ENCODE data around the gene PITX2.

DNA sequence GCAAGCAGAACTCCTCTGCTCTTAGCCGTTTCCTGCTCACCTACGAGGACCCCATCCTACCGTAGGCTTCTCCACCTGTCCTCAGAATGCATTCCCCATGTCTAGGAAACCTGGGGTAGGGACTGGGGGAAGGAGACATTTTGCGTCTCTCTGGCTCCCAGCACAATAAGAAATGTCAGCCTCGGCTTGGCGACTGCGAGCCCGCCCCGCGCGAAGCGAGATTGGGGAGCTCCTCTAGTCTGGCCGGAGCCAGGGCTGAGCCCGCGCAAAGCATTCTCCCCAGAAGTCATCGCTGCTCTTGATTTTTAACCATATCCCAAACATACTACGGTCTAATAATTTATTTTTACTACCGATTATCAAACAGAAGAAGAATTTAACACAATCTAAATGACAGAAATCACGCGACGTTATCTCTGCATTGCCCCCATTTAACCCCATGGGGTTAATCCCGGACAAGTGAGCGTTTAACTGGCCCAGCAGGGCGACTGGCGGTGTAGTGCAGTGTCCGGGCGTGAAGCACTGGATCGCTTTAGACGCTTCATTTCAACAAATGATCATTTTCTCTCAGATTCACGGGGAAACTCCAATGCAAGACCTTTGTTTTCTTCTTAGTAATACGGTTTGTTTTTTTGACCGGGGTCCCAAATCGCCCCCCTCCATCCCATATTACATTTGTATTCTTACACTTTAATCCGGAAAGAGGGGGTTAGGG, 8.0 kb upstream of the PITX2 start:
- TF ChIP-seq, protein P1, sequence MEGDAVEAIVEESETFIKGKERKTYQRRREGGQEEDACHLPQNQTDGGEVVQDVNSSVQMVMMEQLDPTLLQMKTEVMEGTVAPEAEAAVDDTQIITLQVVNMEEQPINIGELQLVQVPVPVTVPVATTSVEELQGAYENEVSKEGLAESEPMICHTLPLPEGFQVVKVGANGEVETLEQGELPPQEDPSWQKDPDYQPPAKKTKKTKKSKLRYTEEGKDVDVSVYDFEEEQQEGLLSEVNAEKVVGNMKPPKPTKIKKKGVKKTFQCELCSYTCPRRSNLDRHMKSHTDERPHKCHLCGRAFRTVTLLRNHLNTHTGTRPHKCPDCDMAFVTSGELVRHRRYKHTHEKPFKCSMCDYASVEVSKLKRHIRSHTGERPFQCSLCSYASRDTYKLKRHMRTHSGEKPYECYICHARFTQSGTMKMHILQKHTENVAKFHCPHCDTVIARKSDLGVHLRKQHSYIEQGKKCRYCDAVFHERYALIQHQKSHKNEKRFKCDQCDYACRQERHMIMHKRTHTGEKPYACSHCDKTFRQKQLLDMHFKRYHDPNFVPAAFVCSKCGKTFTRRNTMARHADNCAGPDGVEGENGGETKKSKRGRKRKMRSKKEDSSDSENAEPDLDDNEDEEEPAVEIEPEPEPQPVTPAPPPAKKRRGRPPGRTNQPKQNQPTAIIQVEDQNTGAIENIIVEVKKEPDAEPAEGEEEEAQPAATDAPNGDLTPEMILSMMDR (IDR thresholded peaks at IDR 0.05) = no peak
- TF ChIP-seq POLR2A (IDR thresholded peaks at IDR 0.05) = no peak

Measured in thyroid gland (tissue), 4 donors.